ENCODE data around the gene PPP1R27. TPM values are rescaled to one million over a fixed set of nuclear protein-coding genes. Genes with fewer than 3 reads are reported as not detected.

The PPP1R27 gene
- total and polyA plus RNA-seq, 8 donors = 0.58 to 2.0 TPM; not detected in 6

GRCh38 chr17:81825841-81826466 is 8.9 kb downstream of the PPP1R27 start:
- intact Hi-C loops (cut with DNase I; ENCODE audit: low total_unique reads) = no loop called here
- peak in 1 of 2 donors; percentile 68 for DNase-seq
- H3K9me3 ChIP-seq = no peaks in the 10 kb centered on the region
- no peaks in the 10 kb centered on the region for H3K27me3 ChIP-seq
- TF ChIP-seq POLR2AphosphoS5 (IDR thresholded peaks at IDR 0.05) = no peak
- H3K4me3 ChIP-seq = no peak overlapping the region
- H3K4me1 ChIP-seq = peaks cover 16 to 61% (median 32%) of the 10 kb centered on the region in 4 donors
- H3K27ac ChIP-seq = no peak overlapping the region
- WGBS, 5 donors = 67 to 74% (median 73%) methylated on average over 10 to 11 of the region's 11 CpGs
- peaks cover 0 to 28% (median 26%) of the 10 kb centered on the region in 4 donors for H3K36me3 ChIP-seq

GRCh38 chr17:81824595-81824994 is 10.3 kb downstream of the PPP1R27 start:
- TF ChIP-seq POLR2A (IDR thresholded peaks at IDR 0.05) (no peak), CTCF (IDR thresholded peaks at IDR 0.05) (no peak), EP300 (IDR thresholded peaks at IDR 0.05) (no peak), POLR2AphosphoS5 (IDR thresholded peaks at IDR 0.05) (no peak)
- 82 to 95% (median 87%) methylated on average over 6 to 11 of the region's 11 CpGs for WGBS, 5 donors
- peaks cover 0 to 5% (median 0%) of the 10 kb centered on the region in 3 donors for H3K27me3 ChIP-seq
- no peaks in the 10 kb centered on the region for H3K9me3 ChIP-seq
- H3K27ac ChIP-seq = no peak overlapping the region
- H3K4me1 ChIP-seq = peaks cover 16 to 50% (median 27%) of the 10 kb centered on the region in 4 donors
- no peak for DNase-seq
- intact Hi-C loops (cut with DNase I; ENCODE audit: low total_unique reads) = no loop called here
- no peak overlapping the region for H3K4me3 ChIP-seq
- H3K36me3 ChIP-seq = peaks cover 0 to 28% (median 26%) of the 10 kb centered on the region in 4 donors

- TF ChIP-seq POLR2AphosphoS5 (IDR thresholded peaks at IDR 0.05) (no peak), EP300 (IDR thresholded peaks at IDR 0.05) (no peak), POLR2A (IDR thresholded peaks at IDR 0.05) (no peak), CTCF (IDR thresholded peaks at IDR 0.05) (no peak)
- Histone ChIP-seq H3K4me3 (no peak overlapping the region), H3K27ac (no peak overlapping the region), H3K27me3 (peaks cover 0 to 10% (median 0%) of the 10 kb centered on the region in 3 donors), H3K4me1 (peaks cover 16 to 44% (median 26%) of the 10 kb centered on the region in 4 donors), H3K9me3 (no peaks in the 10 kb centered on the region), H3K36me3 (peaks cover 0 to 28% (median 26%) of the 10 kb centered on the region in 4 donors)
- no peak for DNase-seq
- intact Hi-C loops (cut with DNase I; ENCODE audit: low total_unique reads) = no loop called here
- 90 to 93% (median 91%) methylated on average over 29 to 33 of the region's 33 CpGs for WGBS, 5 donors
Measured at GRCh38 chr17:81823820-81824550, 10.9 kb downstream of the PPP1R27 start.

- intact Hi-C loops (cut with DNase I; ENCODE audit: low total_unique reads) = no loop called here
- peaks cover 0 to 28% (median 26%) of the 10 kb centered on the region in 4 donors for H3K36me3 ChIP-seq
- H3K27ac ChIP-seq = peak overlapping the region in 4 of 5 donors; percentile 79 to 93 (median 88)
- peaks cover 0 to 10% (median 0%) of the 10 kb centered on the region in 3 donors for H3K27me3 ChIP-seq
- 94 to 97% (median 95%) methylated on average over 24 to 30 of the region's 30 CpGs for WGBS, 5 donors
- no peaks in the 10 kb centered on the region for H3K9me3 ChIP-seq
- peaks cover 16 to 36% (median 21%) of the 10 kb centered on the region in 4 donors for H3K4me1 ChIP-seq
- TF ChIP-seq POLR2A (IDR thresholded peaks at IDR 0.05) (no peak), EP300 (IDR thresholded peaks at IDR 0.05) (no peak), CTCF (IDR thresholded peaks at IDR 0.05) (no peak), POLR2AphosphoS5 (IDR thresholded peaks at IDR 0.05) (no peak)
- no peak overlapping the region for H3K4me3 ChIP-seq
- DNase-seq = no peak
Measured at GRCh38 chr17:81822996-81823819, 11.6 kb downstream of the PPP1R27 start.
